Astrocyte of the cerebellum (primary cell): ENCODE results near the gene TBK1.
A peak's percentile ranks its signal among the peaks of the same experiment; 100 is the strongest.

Source experiments
- DNase-seq: peaks from one replicate; pipeline ENCODE4 v3.0.0-alpha.2; 2011; ENCODE audit warnings: low read depth
- H3K4me3 ChIP-seq: 2 replicates; pipeline ENCODE4 v1.5.1; 2011; ENCODE audit warnings: mild to moderate bottlenecking, low read depth, low read length, moderate library complexity
- in situ Hi-C: cut with HindIII; loops from 2 replicates; pipeline ENCODE4 v1.10.0; 2017; ENCODE audit warnings: low sequenced_read_pairs
- TF ChIP-seq, protein P1 (sequence below): IDR thresholded peaks from 2 replicates; pipeline ENCODE4 v1.5.1; 2012; ENCODE audit warnings: low read length, low read depth, moderate library complexity, mild to moderate bottlenecking; ENCODE audit errors: missing control alignments

TBK1 gene

DNA sequence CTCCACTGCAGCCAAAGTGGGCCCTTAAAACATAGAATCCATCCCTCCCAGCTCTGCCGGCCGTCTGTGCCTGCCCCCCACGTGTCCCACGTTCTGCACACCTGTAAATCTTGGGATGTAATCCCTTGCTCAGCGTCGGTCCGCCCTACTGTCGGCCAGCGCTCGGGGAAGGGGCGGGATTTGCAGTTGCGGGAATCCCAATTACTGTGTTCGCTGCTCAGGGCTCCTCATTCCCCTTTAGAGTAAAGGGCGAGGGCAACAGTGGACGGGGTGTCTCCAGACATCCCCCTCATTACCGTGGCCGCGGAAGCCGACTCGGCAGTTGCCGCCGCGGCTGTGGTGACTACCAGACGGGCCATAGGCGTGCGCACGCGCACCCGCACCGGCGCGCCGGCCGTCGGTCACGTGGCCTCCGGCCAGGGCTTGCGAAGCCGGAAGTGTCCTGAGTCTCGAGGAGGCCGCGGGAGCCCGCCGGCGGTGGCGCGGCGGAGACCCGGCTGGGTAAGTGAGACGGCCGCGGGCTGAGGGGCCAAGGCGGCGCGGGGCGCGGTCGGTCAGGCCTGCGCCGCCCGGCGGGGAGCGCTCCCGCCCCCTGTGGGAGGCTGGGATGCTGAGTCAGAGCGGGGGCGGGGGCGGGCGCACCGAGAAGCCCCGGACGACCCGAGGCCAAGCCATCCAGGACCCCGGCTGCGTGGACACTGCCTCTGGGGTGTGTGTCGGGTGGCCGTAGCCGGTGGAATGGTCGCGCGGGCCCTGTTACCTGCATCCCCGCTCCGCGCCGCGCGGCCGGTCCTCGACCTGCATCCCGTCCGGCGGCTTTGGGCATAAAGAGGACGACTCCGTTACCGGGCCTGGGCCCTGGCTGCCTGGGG is at the start of gene TBK1:
TBK1 (plus strand) TSS at position 434 of the 872 bp plus-strand sequence. CDS start 3,751 bp downstream, outside the sequence.
- in situ Hi-C loops: no loop called here
- TF ChIP-seq, protein P1, sequence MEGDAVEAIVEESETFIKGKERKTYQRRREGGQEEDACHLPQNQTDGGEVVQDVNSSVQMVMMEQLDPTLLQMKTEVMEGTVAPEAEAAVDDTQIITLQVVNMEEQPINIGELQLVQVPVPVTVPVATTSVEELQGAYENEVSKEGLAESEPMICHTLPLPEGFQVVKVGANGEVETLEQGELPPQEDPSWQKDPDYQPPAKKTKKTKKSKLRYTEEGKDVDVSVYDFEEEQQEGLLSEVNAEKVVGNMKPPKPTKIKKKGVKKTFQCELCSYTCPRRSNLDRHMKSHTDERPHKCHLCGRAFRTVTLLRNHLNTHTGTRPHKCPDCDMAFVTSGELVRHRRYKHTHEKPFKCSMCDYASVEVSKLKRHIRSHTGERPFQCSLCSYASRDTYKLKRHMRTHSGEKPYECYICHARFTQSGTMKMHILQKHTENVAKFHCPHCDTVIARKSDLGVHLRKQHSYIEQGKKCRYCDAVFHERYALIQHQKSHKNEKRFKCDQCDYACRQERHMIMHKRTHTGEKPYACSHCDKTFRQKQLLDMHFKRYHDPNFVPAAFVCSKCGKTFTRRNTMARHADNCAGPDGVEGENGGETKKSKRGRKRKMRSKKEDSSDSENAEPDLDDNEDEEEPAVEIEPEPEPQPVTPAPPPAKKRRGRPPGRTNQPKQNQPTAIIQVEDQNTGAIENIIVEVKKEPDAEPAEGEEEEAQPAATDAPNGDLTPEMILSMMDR: no peak
- peak within 1 kb of the TSS; percentile 97 for H3K4me3 ChIP-seq
- peak; percentile 41 for DNase-seq

DNA sequence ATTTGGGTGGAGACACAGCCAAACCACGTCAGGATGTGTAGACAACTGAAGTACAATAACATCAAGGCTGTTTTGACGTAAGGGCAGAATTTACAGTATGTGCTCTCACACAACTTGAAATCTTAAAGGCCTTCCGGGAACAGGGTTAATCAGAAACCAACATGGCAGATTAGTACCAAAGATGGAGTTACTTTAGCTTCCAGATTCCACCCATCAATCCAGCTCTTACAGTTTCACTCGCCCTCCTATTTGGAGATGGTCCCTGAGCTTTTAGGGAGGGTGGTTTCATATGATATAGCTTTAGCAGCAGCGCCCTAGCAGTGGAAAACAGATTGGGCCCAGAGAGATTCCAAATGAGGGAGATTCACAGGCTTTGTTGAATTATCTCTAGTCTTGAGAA is 49.7 kb upstream of the TBK1 start:
- DNase-seq: no peak
- H3K4me3 ChIP-seq: no peak overlapping the region
- TF ChIP-seq, protein P1: no peak
- in situ Hi-C loops: no loop called here

DNA sequence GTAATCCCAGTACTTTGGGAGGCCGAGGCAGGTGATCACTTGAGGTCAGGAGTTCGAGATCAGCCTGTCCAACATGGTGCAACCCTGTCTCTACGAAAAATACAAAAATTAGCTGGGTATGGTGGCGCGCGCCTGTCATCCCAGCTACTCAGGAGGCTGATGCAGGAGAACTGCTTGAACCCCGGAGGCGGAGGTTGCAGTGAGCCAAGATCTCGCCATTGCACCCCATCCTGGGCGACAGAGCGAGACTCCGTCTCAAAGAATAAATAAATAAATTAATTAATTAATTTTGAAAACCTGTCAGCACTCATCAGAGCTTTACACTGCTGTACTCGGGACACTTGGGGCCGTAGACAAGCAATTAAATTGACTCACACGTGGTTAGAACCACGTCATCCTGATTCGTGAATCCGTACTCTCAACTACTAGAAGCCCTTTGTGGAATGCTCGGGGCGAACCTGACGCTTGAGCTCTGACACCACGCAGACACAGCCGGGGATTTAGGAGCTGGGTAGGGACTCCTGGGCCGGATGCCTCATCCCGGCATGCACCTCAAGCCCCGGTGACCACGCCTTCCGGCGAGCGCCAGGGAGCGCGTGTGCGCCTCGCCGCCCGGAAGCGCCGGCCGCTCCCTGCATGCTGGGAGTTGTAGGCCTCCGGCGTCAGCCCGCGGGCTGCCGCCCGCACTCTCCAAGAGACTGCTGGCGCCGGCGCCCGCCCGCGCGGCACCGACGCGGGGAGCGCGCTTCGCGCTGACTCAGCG is 48.0 kb upstream of the TBK1 start, which contains the start of gene XPOT:
XPOT (plus strand) TSS at position 686 of the 763 bp plus-strand sequence. CDS start 5,644 bp downstream, outside the sequence.
- in situ Hi-C loops: no loop called here
- TF ChIP-seq, protein P1: no peak
- peak within 1 kb of the TSS; percentile 88 for H3K4me3 ChIP-seq
- peak; percentile 94 for DNase-seq

DNA sequence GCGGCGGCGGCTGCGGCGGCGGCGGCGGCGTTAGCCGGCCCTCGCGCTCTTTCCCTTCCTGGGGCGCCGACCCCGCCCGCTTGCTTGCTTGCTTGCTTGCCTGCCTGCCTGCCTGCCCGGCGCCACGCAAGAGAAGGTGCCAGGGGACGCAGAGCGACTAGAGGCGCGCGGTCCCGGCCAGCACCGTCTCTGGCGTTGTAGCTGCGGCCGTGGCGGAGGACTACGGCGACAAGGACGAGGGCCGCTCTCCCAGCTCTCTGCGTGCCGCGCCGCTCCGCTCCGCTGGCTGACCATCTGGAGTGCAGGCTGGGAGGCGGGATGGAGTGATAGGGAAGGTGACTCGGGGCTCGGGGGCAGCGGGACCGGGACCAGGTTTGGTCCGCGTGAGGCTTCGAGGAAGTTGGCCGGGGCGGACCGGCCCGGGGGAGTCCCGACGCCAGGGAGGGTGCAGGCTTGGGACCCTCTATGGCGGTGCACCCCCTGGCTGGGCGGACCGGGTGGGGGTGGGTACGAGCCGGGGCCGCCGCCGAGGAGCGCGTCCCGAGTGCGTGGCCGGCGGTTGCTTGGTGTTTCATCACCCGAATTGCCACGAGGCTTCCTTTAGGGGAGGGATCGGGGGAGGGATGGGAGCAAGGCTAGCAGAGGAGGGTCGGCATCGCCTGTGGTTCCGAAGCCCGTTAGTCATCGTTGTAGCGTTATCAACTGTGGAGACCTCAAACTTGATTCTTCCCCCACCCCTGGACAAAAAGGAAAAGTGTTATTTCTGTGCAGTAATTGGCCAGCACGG is 47.3 kb upstream of the TBK1 start:
- in situ Hi-C loops: no loop called here
- DNase-seq: peak; percentile 40
- peak overlapping the region; percentile 88 for H3K4me3 ChIP-seq
- TF ChIP-seq, protein P1: no peak

DNA sequence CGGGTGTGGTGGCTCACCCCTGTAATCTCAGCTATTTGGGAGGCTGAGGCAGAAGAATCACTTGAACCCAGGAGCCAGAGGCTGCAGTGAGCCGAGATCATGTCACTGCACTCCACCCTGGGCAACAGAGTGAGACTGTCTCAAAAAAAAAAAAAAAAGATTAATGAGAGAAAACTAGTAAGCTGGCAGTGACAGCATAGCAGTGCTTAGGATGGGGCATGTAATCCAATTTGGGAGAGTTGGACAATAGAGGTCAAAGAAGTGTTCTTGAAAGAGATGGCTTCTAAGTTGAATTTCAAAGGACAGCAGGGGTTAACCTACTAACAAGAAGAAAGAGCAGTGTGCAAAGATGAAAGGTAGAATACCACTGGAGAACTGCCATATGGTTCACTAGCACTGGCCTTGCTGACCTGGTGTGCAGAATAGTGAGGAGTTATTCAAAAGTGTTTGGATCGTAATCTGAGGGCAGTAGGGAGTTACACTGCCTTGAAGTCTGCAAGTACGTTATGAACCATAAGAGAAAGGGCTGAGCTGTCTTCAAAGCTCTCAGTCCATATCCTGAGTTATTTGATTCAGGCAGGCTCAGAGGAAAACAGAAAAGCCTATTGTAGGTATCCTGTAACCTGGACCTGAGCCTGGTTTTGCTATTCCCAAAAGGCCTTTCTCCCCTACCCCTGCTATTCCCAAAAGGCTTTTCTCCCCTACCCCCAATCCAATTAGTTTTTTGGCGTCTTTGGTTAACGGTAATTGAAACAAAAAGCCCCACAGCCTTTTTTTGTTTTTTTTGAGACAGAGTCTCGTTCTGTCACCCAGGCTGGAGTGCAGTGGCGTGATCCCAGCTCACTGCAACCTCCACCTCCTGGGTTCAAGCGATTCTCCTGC is 44.3 kb upstream of the TBK1 start:
- H3K4me3 ChIP-seq: no peak overlapping the region
- no peak for DNase-seq
- in situ Hi-C loops: no loop called here
- TF ChIP-seq, protein P1: no peak
